HG03196 (cell line): Measurements from ENCODE around the gene TUBA3C.

ENCODE experiments used
- ATAC-seq: cut with Tn5 transposase; IDR thresholded peaks from one replicate; pipeline ENCODE4 v1.9.1; 2021; ENCODE audit not compliant: unreplicated experiment

The TUBA3C gene

DNA sequence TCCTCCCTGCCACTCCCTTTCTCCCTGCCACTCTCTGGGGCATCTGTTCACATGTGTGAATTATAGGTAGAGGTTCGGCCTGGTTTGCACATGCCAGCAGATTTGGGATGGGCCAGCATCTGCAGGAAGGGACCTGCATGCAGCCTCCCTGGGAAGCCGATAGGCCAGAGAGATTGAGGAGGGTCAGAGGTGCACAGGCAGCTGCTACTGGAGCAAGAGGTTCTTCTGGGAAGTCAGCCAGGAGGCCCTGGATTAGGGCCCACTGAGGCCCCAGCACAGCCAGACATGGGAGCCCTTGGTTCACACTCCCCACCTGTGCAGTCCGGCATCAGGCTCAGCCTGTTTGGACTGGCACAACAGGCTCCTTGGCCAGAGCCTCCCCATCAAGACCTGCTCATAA is 12.1 kb downstream of the TUBA3C start:
- no peak for ATAC-seq

DNA sequence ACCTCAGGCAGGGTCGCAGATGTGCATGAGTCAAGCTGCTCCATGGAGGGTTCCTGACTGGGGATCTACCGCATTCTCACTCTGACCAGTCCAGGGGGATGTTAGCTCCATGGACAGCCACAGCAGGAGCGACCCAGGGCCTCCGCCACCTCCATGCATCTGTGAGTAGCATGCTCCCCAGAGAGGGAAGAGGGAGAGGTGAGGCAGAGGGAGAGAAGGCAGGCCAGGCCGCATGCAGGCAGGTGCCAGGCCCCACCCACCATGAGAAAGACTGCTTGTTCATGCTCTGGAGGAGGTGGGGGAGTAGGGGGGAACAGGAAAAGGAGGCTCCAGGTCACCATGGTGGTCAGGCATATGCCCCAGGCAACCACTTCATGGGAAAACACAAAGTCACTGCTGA is 20.3 kb downstream of the TUBA3C start:
- ATAC-seq: no peak

DNA sequence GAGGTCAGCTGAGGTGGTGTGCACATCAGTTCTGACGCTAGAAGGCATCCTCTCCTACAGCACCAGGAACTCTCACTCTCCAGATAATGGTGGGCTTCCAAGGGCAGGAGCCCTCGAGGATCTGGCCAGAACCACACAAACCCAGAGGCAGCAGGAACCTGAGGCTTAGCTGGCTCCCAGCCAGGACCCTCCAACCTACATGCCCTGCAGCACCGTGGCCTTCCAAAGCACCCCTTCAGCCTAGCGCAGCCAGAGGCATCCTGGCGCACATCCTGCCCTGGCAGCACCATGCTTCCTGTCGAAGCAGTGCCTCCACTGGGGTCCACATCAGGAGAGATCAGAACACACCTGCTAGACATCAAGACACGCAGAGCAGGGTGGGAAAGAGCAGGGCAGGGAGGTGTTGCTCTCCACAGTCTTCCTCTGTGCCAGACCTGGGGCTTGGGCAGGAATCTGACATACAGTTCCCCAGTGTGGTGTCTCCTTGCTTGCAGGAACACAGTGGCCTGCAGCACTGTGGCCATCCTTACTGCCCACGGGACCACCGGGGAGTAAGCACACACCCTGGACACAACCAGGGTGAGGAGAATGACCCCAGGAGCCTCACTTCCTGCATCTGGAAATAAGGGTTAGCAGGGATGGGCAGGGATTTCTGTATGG is 21.7 kb downstream of the TUBA3C start:
- no peak for ATAC-seq

DNA sequence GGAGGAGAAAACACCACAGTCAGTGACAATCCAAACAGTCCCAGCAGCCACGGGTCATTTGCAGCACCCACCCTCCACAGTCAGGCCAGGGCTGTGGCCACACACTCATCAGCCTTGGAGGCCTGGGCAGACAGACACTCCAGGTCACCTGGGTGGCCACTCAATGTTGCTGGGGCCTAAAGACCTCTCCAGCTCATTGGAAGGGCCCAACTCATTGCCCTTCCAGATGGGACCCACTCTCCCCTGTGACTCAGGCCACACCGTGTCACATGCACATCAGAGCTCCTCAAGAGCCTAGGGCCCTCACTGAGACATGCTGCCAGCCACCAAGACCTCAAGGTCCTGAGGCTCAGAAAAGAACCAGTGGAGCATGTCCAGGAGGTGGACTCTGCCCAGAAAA is 22.4 kb downstream of the TUBA3C start:
- ATAC-seq: no peak

DNA sequence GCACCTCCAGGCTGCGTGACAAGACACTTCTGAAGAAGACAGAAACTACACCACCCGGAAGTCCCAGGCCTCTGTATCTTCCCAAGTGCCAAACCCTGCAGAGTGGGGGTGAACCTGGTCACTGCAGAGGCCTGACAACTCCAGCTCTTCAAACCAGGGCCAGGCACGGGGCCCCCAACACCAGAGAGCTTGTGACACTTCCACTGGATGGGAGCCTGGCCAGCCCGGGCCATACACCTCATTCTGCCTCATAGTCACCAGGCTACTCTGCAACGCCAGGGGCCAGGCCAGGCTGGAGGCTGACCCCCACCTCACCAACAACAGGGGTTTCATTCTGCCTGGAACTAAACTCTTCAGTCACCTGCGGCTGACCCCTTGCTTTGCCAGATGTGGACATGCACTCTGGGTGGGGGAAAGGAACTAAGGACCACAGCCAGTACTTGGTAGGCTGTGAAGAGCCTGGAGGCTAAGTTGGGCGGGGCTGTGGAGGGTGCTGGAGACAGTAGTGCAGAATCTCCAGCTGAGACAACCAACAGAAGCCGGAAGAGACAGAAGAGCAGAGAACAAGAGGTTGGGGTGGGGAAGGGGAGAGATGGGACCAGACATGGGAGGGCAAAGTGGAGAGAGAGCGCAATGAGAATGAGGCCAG is 23.0 kb downstream of the TUBA3C start:
- ATAC-seq: no peak

DNA sequence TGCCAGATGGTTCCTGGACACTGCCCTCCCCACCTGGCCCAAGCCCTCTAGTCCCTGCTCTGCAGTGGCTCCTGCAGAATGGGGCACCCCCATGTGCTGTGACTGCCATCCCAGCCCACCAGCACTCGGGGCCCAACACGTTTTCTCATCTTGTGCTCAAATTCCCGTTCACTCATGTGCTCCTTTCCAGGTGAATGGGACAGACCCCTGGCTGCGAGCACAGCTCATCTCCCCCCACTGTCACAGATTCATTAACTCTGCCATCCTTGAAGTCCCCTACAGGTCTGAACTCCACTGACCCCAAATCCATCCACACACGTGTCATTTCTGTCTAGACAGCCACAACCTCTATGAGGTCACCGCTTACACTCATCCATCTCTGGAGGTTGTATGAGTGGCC is 23.6 kb downstream of the TUBA3C start:
- no peak for ATAC-seq

DNA sequence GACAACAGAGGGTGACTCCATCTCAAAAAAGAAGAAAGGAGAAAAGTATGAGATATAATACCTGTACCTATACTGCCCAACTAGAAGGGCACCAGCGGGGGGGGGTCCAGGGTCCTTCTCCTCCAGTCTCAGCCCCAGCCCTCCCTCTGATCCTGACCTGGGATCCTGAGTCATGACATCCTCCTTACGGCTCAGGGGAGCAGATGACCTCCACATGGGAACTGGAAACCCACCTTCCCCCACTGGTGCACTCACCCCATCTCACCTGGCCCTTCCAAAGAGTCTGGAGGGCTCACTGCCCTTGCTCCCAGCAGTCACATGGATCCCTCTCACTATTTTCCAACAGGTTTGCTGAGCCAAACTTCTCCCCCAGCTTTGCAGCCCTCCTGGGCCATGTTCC is 24.2 kb downstream of the TUBA3C start:
- ATAC-seq: no peak

DNA sequence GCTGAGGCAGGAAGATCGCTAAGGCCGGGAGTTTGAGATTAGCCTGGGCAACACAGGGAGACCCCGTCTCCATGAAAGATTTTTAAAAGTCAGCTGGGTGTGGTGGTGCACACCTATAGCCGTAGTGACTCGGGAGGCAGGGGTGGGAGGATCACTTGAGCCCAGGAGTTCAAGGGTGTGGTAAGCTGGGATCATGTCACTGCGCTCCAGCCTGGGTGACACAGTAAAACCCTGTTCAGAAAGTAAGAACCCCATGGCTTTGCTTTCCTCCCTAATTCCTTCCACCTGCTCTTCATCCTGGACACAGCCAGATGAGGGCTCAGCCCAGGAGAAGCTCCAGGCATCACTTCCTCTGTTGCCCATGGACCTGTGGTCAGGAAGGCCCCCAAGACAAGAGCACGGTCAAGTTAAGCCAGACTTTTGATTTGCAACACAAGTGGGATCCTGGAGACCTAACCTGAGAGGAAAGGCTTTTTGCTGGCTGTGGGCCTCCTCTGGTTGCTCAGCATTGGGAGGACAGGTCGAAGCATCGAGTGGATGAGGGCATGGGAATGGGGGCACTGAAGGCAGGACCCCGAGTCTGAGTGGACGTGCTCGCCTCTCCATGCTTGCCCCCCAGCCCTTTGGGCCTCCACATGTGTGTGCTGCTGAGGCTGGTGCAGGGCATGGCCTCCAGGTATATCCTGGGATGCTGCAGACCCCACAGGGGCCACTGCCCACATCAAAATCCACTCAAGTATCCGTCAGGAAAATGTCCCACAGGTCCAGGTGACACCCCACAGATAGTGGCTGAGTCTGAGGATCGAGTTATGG is 25.4 kb downstream of the TUBA3C start:
- ATAC-seq: no peak

DNA sequence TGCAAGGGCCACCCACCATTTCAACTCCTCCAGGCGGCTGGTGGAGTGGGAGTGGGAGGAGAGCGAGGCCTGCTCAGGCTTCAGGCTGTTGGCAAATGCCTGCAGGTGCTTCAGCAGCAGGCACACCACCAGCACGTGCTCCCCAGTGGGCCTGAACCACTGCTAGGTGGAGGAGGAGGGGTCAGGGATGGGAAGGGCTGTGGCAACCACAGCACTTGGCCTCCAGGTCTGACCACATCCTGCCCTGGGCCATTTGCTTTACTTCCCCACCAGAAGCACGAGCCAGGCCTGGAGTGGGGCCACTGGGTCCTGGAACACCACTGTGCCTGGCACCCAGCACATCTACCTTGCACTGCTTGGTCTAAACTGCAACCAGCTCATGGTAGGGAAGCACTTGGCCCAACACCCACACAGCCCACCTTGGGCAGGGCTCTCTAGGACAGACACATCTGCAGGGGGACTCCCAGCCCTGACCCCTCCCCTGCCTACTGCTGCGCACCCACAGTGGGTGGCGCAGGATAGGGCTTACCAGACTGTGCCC is 26.2 kb downstream of the TUBA3C start:
- ATAC-seq: no peak

DNA sequence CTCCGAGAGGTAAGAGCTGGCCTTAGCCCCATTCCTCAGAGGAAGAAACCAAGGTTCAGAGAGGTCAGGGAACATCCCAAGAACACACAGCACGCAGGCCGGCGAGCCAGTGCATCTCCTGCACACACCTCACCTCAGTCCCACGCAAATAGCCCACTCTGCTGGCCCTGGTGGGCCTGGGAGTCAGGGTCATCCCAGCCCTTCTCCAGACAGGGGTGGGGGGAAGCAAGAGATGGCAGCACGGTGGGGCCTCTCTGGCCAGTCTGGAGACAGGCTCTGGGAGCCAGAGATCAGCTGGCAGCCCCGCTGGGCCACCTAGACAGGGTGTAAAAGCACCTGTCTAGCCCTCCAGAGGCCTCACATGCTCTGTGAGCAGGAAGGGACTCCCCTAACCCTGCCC is 26.8 kb downstream of the TUBA3C start:
- no peak for ATAC-seq

DNA sequence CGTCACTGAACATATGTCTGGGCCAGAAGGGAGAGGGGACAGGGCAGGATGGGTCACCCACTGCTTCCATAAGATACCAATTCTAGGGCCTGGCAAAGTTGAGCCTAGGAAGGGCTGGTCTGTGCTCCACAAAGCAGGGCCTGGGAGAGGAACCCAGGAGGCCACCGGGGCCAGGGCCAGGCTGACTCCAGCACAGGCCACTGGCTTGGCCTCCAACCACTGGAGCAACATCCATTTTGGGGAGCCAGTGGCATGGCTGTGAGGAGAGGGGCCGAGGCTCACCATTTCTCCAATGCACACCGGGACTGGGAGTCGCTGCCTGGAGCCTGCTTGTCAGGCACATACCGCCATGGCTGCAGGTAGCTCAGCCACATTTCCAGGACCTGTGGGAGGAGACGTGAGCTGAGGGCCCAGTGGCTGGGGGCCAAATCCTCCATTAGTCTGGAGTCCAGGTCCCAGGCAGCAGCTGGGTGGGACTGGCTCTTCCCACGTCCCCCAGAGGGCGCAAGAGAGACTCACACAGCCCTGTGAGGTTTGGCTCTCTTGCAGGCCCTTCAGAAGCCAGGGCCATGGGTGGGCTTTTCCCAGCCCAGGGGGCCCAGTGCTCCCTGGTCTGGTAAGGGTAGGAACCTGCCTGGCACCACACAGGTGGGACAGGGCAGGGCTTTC is 27.7 kb downstream of the TUBA3C start:
- ATAC-seq: no peak

DNA sequence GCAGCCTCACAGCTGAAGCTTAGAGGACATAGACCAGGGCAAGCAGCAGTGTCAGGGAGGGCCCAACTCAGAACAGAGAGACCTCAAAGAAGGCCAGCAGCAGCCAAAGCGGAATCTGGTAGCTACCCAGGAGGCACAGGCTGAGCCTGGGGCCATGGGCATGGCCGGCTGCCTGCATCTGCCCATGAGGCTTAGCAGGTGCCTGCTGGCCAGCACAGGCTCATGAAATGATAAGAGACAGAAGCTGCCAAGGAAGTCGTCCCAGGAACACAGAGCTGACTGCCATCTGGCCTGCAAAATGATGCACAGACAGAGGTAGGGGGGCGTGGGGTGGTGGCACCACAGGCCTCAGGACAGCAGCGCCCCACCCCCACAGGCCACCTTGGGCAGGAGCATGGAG is 29.2 kb downstream of the TUBA3C start:
- ATAC-seq: no peak

DNA sequence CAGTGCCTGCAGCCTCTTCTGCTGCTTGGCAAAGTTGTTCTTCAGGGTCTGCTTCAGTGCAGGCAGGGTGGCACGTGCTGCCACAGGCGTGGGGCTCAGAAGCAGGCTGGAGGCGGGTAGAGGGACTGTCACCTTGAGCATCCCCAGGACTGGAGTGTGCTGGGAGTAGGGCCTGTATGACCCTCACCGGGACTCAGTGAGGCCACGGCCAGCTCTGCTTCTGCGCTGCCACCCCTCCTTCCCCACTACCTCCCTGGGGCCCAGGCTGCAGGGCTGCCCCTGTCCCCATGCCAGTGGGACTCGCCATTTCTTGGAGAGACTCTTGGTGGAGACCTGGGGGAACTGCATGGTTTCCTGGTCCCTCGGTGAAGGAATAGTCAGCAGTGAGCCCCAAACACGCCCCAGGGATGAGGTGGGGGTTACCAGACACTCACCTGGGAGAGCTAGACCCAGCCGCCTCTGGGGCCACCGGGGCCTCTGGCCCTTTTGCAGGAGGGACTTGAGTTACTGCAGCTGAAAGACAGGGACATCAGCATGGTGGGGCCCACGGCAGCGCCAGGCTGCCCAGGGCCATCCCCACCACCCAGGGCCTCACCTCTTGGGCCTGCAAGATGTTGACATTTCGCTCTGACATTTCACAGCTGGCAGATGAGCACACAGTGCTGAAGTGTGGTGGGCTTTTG is 29.9 kb downstream of the TUBA3C start:
- no peak for ATAC-seq

DNA sequence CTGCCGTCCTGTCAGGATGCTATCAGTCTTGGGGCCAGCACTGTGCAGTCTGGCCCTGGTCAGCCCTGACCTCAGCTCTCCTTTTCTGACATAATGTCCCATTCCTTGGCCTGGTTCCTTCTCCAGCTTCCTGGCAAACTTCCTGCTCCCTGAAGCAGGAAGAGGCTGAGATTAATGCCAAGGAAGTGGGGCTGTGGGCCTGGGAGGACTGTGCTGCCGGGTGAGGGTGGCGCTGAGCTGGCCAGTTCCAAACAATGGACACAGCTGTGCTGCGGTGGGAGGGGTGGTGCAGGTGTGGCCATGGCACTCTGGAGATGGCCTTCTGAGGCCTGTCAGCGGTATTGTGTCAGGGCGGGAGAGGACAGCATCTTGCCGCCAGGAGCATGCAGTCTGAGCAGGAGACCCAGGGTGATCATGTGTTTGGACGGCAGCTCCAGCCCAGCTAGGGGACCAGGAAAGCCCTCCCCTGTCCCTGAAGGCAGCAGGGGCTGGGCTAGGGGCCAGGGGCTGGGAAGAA is 30.9 kb downstream of the TUBA3C start:
- ATAC-seq: no peak

DNA sequence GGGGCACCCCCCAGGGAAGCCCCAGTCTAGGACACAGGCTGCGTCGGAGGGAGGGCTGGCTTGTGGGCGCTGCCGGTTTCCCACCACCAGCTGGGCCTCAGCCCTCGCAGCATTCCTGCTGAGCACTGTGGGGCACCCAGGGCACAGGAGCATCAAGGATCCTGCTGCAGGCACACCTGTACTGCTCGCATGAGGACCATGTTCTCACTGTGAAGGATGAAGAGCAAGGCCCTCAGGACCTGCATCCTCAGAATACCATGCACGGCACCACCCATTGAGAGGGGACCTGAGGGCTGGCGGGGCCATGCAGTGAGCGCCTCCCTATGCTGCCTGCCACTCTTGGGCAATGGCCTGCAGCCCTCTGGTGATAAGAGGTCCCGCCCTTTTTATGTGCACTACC is 31.4 kb downstream of the TUBA3C start:
- no peak for ATAC-seq

DNA sequence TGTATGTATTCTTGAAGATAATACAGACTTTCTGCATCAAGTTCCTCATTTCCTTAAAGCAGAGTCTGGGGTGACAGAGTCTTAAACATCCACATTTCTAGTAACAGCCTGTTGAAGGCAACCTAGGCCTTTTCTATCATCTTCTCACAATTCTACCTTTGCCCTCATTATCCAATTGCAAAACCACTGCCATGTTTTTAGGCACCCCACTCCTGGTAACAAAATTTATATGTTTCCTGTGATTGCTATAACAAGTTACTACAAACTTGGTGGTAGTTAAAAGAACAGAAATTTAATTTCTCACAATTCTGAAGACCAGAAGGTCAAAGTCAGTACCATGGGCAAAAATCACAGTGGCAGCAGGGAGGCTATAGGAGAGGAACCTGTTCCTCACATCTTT is 33.1 kb downstream of the TUBA3C start:
- ATAC-seq: no peak
